GM12878 (cell line): Measurements from ENCODE around the gene FXN. TPM values are rescaled to one million over a fixed set of nuclear protein-coding genes. Genes with fewer than 3 reads are reported as not detected.

ENCODE experiments used
- ATAC-seq: fragments of 200-7000 bp; cut with Tn5 transposase; 3 replicates; pipeline ENCODE4 v1.9.1; 2020; ENCODE audit warnings: mild to moderate bottlenecking, moderate library complexity
- BruUV-seq: library from RNA; stranded (reverse); fragments of 400-500 nt; replicated peaks from 2 replicates; lab custom pipeline; 2021; lab: Mats Ljungman, UMichigan
- CTCF ChIA-PET: fragments of 300-600 bp; sonication (Branson Sonifier 250); formaldehyde crosslinking; extraction: SDS; loops from one replicate; lab custom pipeline; 2021; ENCODE audit warnings: inconsistent platforms; lab: Yijun Ruan, JAX
- POLR2A ChIA-PET: fragments of 350-600 bp; formaldehyde crosslinking; extraction: SDS; loops from one replicate; lab custom pipeline; 2021; ENCODE audit warnings: inconsistent platforms; lab: Charles Lee
- RAD21 ChIA-PET: fragments of 300-600 bp; sonication (Branson Sonifier 250); formaldehyde crosslinking; loops from one replicate; lab custom pipeline; 2023; ENCODE audit warnings: antibody characterized with exemption; ENCODE audit not compliant: unreplicated experiment; lab: Charles Lee
- SMC1A ChIA-PET: fragments of 300-600 bp; sonication (Branson Sonifier 250); formaldehyde crosslinking; loops from one replicate; lab custom pipeline; 2023; ENCODE audit not compliant: unreplicated experiment, uncharacterized antibody; lab: Charles Lee
- DNase-seq: peaks from one replicate; pipeline ENCODE4 v3.0.0-alpha.2; 2011; ENCODE audit warnings: low read depth, low spot score
- FAIRE-seq: peaks from 3 replicates; lab custom pipeline; 2011; peaks lifted over from hg19 to GRCh38; lab: Jason Lieb, UNC
- H2AFZ ChIP-seq: 2 replicates; pipeline ENCODE4 v1.6.0; 2011; ENCODE audit warnings: low read depth, low read length, control low read depth; ENCODE audit not compliant: control insufficient read depth
- H3K27ac ChIP-seq: 2 replicates; pipeline ENCODE4 v1.5.1; 2011; ENCODE audit warnings: control low read depth; ENCODE audit not compliant: control insufficient read depth, insufficient read depth
- H3K27me3 ChIP-seq, 2 experiments: replicated peaks in 1 of 2; 2 replicates each; pipeline versions ENCODE4 v1.6.0 to v1.6.1; 2011; ENCODE audit warnings: low read length in 1 of 2; ENCODE audit not compliant: control insufficient read depth in 2 of 2, insufficient read depth in 2 of 2
- H3K36me3 ChIP-seq, 2 experiments: 2 replicates each; pipeline ENCODE4 v1.5.1; 2011; ENCODE audit warnings: low read length in 1 of 2; ENCODE audit not compliant: control insufficient read depth in 2 of 2, insufficient read depth in 2 of 2
- H3K4me1 ChIP-seq: 2 replicates; pipeline ENCODE4 v1.6.1; 2011; ENCODE audit warnings: mild to moderate bottlenecking, low read length, moderate library complexity, mixed read lengths; ENCODE audit not compliant: control insufficient read depth, insufficient read depth
- H3K4me2 ChIP-seq: 2 replicates; pipeline ENCODE4 v1.6.0; 2011; ENCODE audit warnings: control low read depth; ENCODE audit not compliant: control insufficient read depth, insufficient read depth
- H3K4me3 ChIP-seq: fragments of 200-600 bp; sonication (generic); 2 replicates; pipeline ENCODE4 v1.5.1; 2016
- H3K79me2 ChIP-seq: 2 replicates; pipeline ENCODE4 v1.6.0; 2011; ENCODE audit warnings: low read length; ENCODE audit not compliant: control insufficient read depth, insufficient read depth
- H3K9ac ChIP-seq: 2 replicates; pipeline ENCODE4 v1.8.0; 2011; ENCODE audit warnings: low read length, control low read depth, mixed read lengths; ENCODE audit not compliant: control insufficient read depth, insufficient read depth
- H3K9me3 ChIP-seq: replicated peaks from 3 replicates; pipeline ENCODE4 v1.5.1; 2011; ENCODE audit warnings: mild to moderate bottlenecking, low read length; ENCODE audit not compliant: control insufficient read depth, insufficient read depth
- H4K20me1 ChIP-seq: 2 replicates; pipeline ENCODE4 v1.6.0; 2011; ENCODE audit not compliant: control insufficient read depth, insufficient read depth
- BCLAF1 ChIP-seq: fragments of 450-650 bp; IDR thresholded peaks from 2 replicates; pipeline ENCODE4 v1.6.1; 2017; ENCODE audit warnings: antibody characterized with exemption, mild to moderate bottlenecking, moderate library complexity
- BHLHE40 ChIP-seq, 2 experiments: fragments of 450-650 bp in 1 of 2; IDR thresholded peaks; 2 replicates each; pipeline ENCODE4 v1.6.1; 2011 to 2017; ENCODE audit warnings: low read depth in 2 of 2, borderline replicate concordance in 1 of 2, improper control_type of control experiment in 1 of 2, low read length in 1 of 2, mild to moderate bottlenecking in 1 of 2
- CHD2 ChIP-seq: IDR thresholded peaks from 2 replicates; pipeline ENCODE4 v1.6.1; 2011; ENCODE audit warnings: low read depth, low read length, improper control_type of control experiment, borderline replicate concordance
- FOS ChIP-seq: IDR thresholded peaks from 3 replicates; pipeline ENCODE4 v1.6.1; 2011; ENCODE audit warnings: borderline replicate concordance; ENCODE audit not compliant: insufficient read length; ENCODE audit errors: extremely low read depth
- FOXK2 ChIP-seq: fragments of 450-650 bp; IDR thresholded peaks from 2 replicates; pipeline ENCODE4 v1.6.1; 2017; ENCODE audit warnings: mild to moderate bottlenecking, moderate library complexity
- PML ChIP-seq: IDR thresholded peaks from 2 replicates; pipeline ENCODE4 v1.6.1; 2012; ENCODE audit warnings: low read length, inconsistent platforms
- POU2F2 ChIP-seq: IDR thresholded peaks from 3 replicates; pipeline ENCODE4 v1.6.1; 2011; ENCODE audit warnings: low read depth, mild to moderate bottlenecking, low read length, borderline replicate concordance
- RB1 ChIP-seq: fragments of 450-650 bp; formaldehyde crosslinking; IDR thresholded peaks from 2 replicates; pipeline ENCODE4 v1.6.1; 2017; ENCODE audit warnings: mild to moderate bottlenecking, borderline replicate concordance
- RBBP5 ChIP-seq: fragments of 200-600 bp; sonication (generic); conservative IDR thresholded peaks from 2 replicates; pipeline ENCODE4 v1.6.1; 2016
- SMAD1 ChIP-seq: fragments of 450-650 bp; IDR thresholded peaks from 2 replicates; pipeline ENCODE4 v1.6.1; 2018; ENCODE audit warnings: mild to moderate bottlenecking, low read depth; ENCODE audit not compliant: partially characterized antibody
- SPI1 ChIP-seq: IDR thresholded peaks from 2 replicates; pipeline ENCODE4 v1.6.1; 2011; ENCODE audit warnings: low read depth, mild to moderate bottlenecking, low read length, moderate library complexity, borderline replicate concordance; ENCODE audit not compliant: insufficient read depth
- STAT3 ChIP-seq: IDR thresholded peaks from 2 replicates; pipeline ENCODE4 v1.6.1; 2011; ENCODE audit warnings: low read depth, low read length, improper control_type of control experiment
- SUPT20H ChIP-seq: IDR thresholded peaks from 2 replicates; pipeline ENCODE4 v1.6.1; 2011; ENCODE audit warnings: low read depth, mild to moderate bottlenecking, low read length, moderate library complexity, borderline replicate concordance; ENCODE audit not compliant: control insufficient read depth
- TARDBP ChIP-seq: IDR thresholded peaks from 2 replicates; pipeline ENCODE4 v1.6.1; 2016; ENCODE audit warnings: borderline replicate concordance
- WGBS: methylation state at CpG from one replicate; pipeline ENCODE4 v1.1.6; 2016; ENCODE audit warnings: low lambda C conversion rate; ENCODE audit not compliant: insufficient replicate concordance, insufficient coverage; ENCODE audit errors: missing lambda C conversion rate; 5-methylcytosine and 5-hydroxymethylcytosine counted together
- in situ Hi-C: fragments of 300-500 bp; cut with MboI; formaldehyde crosslinking; loops from 9 replicates; pipeline ENCODE4 v1.14.3; 2018; ENCODE audit warnings: mixed read lengths
- intact Hi-C: fragments of 100-400 bp; cut with micrococcal nuclease; formaldehyde crosslinking; loops from one replicate; pipeline ENCODE4 v1.14.2; 2022; ENCODE audit not compliant: unreplicated experiment
- polyA plus RNA-seq, 11 experiments: library from polyadenylated mRNA; depleted of rRNA in 4 of 11; unstranded in 6 of 11; stranded (reverse) in 5 of 11; fragments of >200 nt; fragmentation: Nextera tagmentation in 4 of 11; fragmentation: Illumina TruSeq in 1 of 11; extraction: Ambion mirVana in 4 of 11; extraction: Trizol in 1 of 11; gene quantifications; 1 replicate in 1 of 11; 2 replicates in 10 of 11; pipeline versions ENCODE4 v1.2.1 to v1.2.3, GENCODE V29; 2011 to 2016; ENCODE audit warnings: inconsistent platforms in 2 of 11, missing spikeins in 2 of 11, low read depth in 1 of 11
- total RNA-seq, 4 experiments: library from RNA; depleted of rRNA in 3 of 4; stranded (reverse); fragments of >200 nt in 3 of 4; fragmentation: Illumina TruSeq in 1 of 4; extraction: Trizol in 1 of 4; gene quantifications; 2 replicates each; pipeline versions ENCODE4 v1.2.1 to v1.2.3, GENCODE V29; 2013 to 2021
- TF ChIP-seq, protein P1 (sequence below): fragments of 450-650 bp; IDR thresholded peaks from 2 replicates; pipeline ENCODE4 v1.6.1; 2017; ENCODE audit warnings: borderline replicate concordance
- TF ChIP-seq, protein P2 (sequence below): IDR thresholded peaks from 2 replicates; pipeline ENCODE4 v1.6.1; 2012; ENCODE audit warnings: low read depth, low read length, improper control_type of control experiment

FXN gene
- total and polyA plus RNA-seq, 10 of the 15 experiments (the other 5 are each of a cell fraction or from before 2014, with no cell fraction given), result 7.3 to 78.0 (median 23.2) TPM

DNA sequence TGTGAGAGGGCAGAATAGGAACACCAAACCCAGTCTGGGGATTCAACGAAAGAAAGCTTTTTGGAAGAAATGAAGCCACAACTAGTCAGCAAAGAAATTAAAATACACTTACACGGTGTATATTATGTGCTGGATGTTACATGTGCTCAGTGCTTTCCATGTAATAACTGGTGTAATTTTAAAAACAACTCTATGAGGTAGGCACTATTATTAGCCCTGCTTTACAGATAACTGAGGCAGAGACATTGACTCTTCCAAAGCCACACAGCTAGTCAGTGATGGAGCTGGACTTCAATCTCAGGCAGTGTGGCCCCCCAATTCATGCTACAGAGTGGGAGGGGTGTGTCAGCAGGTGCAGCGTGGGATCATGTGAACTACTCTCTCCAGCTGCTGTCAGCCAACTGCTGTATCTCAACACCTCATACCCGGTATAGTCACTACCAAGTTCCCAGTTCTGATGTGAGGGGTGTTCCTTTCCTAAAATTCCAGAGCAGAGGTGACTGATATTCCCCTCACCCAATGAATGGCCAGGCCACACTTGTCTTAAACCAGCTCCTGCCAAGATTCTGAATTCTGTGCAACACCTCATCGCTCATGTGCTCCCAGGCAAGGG is 104.7 kb downstream of the FXN start:
- intact Hi-C loops, result no loop called here
- 76% methylated on average over 5 of the region's 5 CpGs for WGBS

More for the DNA sequence above, 104.7 kb downstream of the FXN start:
- Histone ChIP-seq H4K20me1 (no peaks in the 10 kb centered on the region), H3K79me2 (no peaks in the 10 kb centered on the region), H3K9ac (no peak overlapping the region), H3K4me1 (no peaks in the 10 kb centered on the region), H3K4me3 (no peak overlapping the region), H3K27ac (no peak overlapping the region), H2AFZ (no peak overlapping the region), H3K4me2 (no peak overlapping the region), H3K27me3 (no peaks in the 10 kb centered on the region; a peak in 1 of 4 replicates), H3K36me3 (no peaks in the 10 kb centered on the region), H3K9me3 (no peaks in the 10 kb centered on the region)
- FAIRE-seq, result no peak
- TF ChIP-seq, protein P1, sequence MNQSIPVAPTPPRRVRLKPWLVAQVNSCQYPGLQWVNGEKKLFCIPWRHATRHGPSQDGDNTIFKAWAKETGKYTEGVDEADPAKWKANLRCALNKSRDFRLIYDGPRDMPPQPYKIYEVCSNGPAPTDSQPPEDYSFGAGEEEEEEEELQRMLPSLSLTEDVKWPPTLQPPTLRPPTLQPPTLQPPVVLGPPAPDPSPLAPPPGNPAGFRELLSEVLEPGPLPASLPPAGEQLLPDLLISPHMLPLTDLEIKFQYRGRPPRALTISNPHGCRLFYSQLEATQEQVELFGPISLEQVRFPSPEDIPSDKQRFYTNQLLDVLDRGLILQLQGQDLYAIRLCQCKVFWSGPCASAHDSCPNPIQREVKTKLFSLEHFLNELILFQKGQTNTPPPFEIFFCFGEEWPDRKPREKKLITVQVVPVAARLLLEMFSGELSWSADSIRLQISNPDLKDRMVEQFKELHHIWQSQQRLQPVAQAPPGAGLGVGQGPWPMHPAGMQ, result no peak
- no peak for TF ChIP-seq TARDBP
- TF ChIP-seq BHLHE40 (IDR thresholded peaks at IDR 0.05; ENCODE audit: borderline replicate concordance in 1 of 2, low read depth in 2 of 2, low read length in 1 of 2), result no peak
- no peak for TF ChIP-seq SUPT20H
- TF ChIP-seq RBBP5, result no peak
- no peak for TF ChIP-seq BCLAF1
- TF ChIP-seq FOXK2, result no peak
- TF ChIP-seq FOS, result no peak
- no peak for TF ChIP-seq SMAD1
- no peak for TF ChIP-seq SPI1
- TF ChIP-seq, protein P2, sequence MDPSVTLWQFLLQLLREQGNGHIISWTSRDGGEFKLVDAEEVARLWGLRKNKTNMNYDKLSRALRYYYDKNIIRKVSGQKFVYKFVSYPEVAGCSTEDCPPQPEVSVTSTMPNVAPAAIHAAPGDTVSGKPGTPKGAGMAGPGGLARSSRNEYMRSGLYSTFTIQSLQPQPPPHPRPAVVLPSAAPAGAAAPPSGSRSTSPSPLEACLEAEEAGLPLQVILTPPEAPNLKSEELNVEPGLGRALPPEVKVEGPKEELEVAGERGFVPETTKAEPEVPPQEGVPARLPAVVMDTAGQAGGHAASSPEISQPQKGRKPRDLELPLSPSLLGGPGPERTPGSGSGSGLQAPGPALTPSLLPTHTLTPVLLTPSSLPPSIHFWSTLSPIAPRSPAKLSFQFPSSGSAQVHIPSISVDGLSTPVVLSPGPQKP, result no peak
- no peak for TF ChIP-seq STAT3
- TF ChIP-seq CHD2, result no peak
- TF ChIP-seq POU2F2, result no peak
- no peak for TF ChIP-seq PML
- TF ChIP-seq RB1, result no peak
- no TSS peak for BruUV-seq
- ChIA-PET CTCF (no interaction called here), POLR2A (no interaction called here), RAD21 (no interaction called here), SMC1A (interaction anchor here (1.3 kb wide), 1 partner anchor 53 kb away, joined by 3 read pairs; no protein-coding TSS in a partner anchor)
- DNase-seq, result no peak
- in situ Hi-C loops, result no loop called here
- ATAC-seq, result no peak
